Endodermal cell (in vitro differentiated cells): ENCODE data around the gene MTA2. TPM values are rescaled to one million over a fixed set of nuclear protein-coding genes. Genes with fewer than 3 reads are reported as not detected.
"Not testable (repeated sequence)": the region's sequence is repeated elsewhere in the genome, so short reads cannot be mapped to it uniquely, and the experiment has no call there.

Experiments
- DNase-seq: peaks from one replicate; pipeline ENCODE4 v3.0.0-alpha.2; 2017
- H3K27ac ChIP-seq: 2 replicates; pipeline ENCODE4 v1.5.1; 2013; ENCODE audit warnings: mild to moderate bottlenecking, low read depth, low read length, moderate library complexity
- H3K27me3 ChIP-seq: 2 replicates; pipeline ENCODE4 v1.6.1; 2013; ENCODE audit warnings: mild to moderate bottlenecking, low read length, moderate library complexity; ENCODE audit not compliant: insufficient read depth, control insufficient read depth, poor library complexity, severe bottlenecking
- H3K36me3 ChIP-seq: 2 replicates; pipeline ENCODE4 v1.7.0; 2013; ENCODE audit warnings: mild to moderate bottlenecking, low read length, moderate library complexity; ENCODE audit not compliant: control insufficient read depth, insufficient read depth
- H3K4me1 ChIP-seq: one replicate; pipeline ENCODE4 v1.7.0; 2013; ENCODE audit warnings: low read length; ENCODE audit not compliant: control insufficient read depth, insufficient read depth
- H3K4me3 ChIP-seq: 2 replicates; pipeline ENCODE4 v1.5.1; 2013; ENCODE audit warnings: mild to moderate bottlenecking, low read length, moderate library complexity
- H3K9ac ChIP-seq: 2 replicates; pipeline ENCODE4 v1.6.1; 2013; ENCODE audit warnings: mild to moderate bottlenecking, low read length, moderate library complexity; ENCODE audit not compliant: poor library complexity, severe bottlenecking; ENCODE audit errors: extremely low read depth
- H3K9me3 ChIP-seq: 2 replicates; pipeline ENCODE4 v1.6.1; 2013; ENCODE audit warnings: mild to moderate bottlenecking, low read length, moderate library complexity; ENCODE audit not compliant: control insufficient read depth
- H3K27ac Mint-ChIP-seq: 2 replicates; pipeline ENCODE4 v1.8.0; 2020; ENCODE audit warnings: mixed read lengths
- H3K27me3 Mint-ChIP-seq: 2 replicates; pipeline ENCODE4 v1.8.0; 2021; ENCODE audit warnings: mild to moderate bottlenecking, mixed read lengths; ENCODE audit not compliant: insufficient read depth
- H3K36me3 Mint-ChIP-seq: 2 replicates; pipeline ENCODE4 v1.8.0; 2020; ENCODE audit warnings: low read depth, mixed read lengths
- H3K4me1 Mint-ChIP-seq: 2 replicates; pipeline ENCODE4 v1.8.0; 2020; ENCODE audit warnings: mixed read lengths
- H3K4me3 Mint-ChIP-seq: 2 replicates; pipeline ENCODE4 v1.8.0; 2020; ENCODE audit warnings: mild to moderate bottlenecking, moderate library complexity, mixed read lengths
- H3K9me3 Mint-ChIP-seq: 2 replicates; pipeline ENCODE4 v1.8.0; 2020; ENCODE audit warnings: mild to moderate bottlenecking, mixed read lengths
- CTCF ChIP-seq: fragments of 200-600 bp; sonication (generic); conservative IDR thresholded peaks from 2 replicates; pipeline ENCODE4 v1.5.0; 2021; ENCODE audit warnings: antibody characterized with exemption, mild to moderate bottlenecking
- whole genome bisulfite sequencing, 2 experiments: methylation state at CpG; one replicate each; pipeline versions ENCODE4 v1.1.5 to v1.1.7; 2013; ENCODE audit warnings: missing lambda C conversion rate in 2 of 2, mixed read lengths in 1 of 2; ENCODE audit not compliant: insufficient coverage in 1 of 2, insufficient read length in 1 of 2; 5-methylcytosine and 5-hydroxymethylcytosine counted together
- total RNA-seq, 2 donors: library from RNA; stranded (reverse); fragmentation: NEBNext Ultra II Directional in 1 of 2; extraction: Animal tissue kit (Norgen Biotek cat#: 25700) in 1 of 2; gene quantifications; 2 replicates in 1 of 2; 3 replicates in 1 of 2; pipeline ENCODE4 v1.2.1, GENCODE V29; 2021

The MTA2 gene
- total RNA-seq, 2 donors from 2014 or later, result 131 to 155 TPM

- no peak overlapping the region for H3K9ac ChIP-seq
- no peaks in the 10 kb centered on the region for H3K27me3 ChIP-seq
- peaks cover 33% of the 10 kb centered on the region for H3K36me3 ChIP-seq
- H3K9me3 ChIP-seq, result no peaks in the 10 kb centered on the region
- no peak for DNase-seq
- no peaks in the 10 kb centered on the region for H3K4me1 ChIP-seq
- Mint-ChIP-seq H3K27me3 (no peaks in the 10 kb centered on the region), H3K4me1 (peaks cover 13% of the 10 kb centered on the region), H3K4me3 (peak overlapping the region; percentile 77), H3K9me3 (no peaks in the 10 kb centered on the region), H3K36me3 (peaks cover 43% of the 10 kb centered on the region), H3K27ac (peak overlapping the region; percentile 95)
- peak overlapping the region; percentile 74 for H3K27ac ChIP-seq
- WGBS, 2 experiments, result 90 to 95% methylated on average over 2 to 7 of the region's 7 CpGs
- no peak for TF ChIP-seq CTCF
- H3K4me3 ChIP-seq, result peak overlapping the region; percentile 65
Observed at GRCh38 chr11:62622476-62623089, 20.9 kb upstream of the MTA2 start.

GRCh38 chr11:62621567-62622470, 20.2 kb upstream of the MTA2 start, which contains the start of gene B3GAT3:
TSS of gene B3GAT3 (minus strand) at chr11:62621986. CDS start at chr11:62621947, 39 bp downstream.
- Histone ChIP-seq H3K4me1 (no peaks in the 10 kb centered on the region), H3K27me3 (no peaks in the 10 kb centered on the region), H3K4me3 (peak within 1 kb of the TSS; percentile 91), H3K9ac (peak within 1 kb of the TSS; percentile 68), H3K27ac (peak within 1 kb of the TSS; percentile 74), H3K9me3 (no peaks in the 10 kb centered on the region), H3K36me3 (peaks cover 26% of the 10 kb centered on the region)
- TF ChIP-seq CTCF, result peak; percentile 12
- peaks cover 35% of the 10 kb centered on the region for H3K36me3 Mint-ChIP-seq
- DNase-seq, result peak; percentile 99
- H3K27ac Mint-ChIP-seq, result peak within 1 kb of the TSS; percentile 95
- peaks cover 13% of the 10 kb centered on the region for H3K4me1 Mint-ChIP-seq
- no peaks in the 10 kb centered on the region for H3K27me3 Mint-ChIP-seq
- H3K9me3 Mint-ChIP-seq, result no peaks in the 10 kb centered on the region
- H3K4me3 Mint-ChIP-seq, result peak within 1 kb of the TSS; percentile 77
- WGBS, 2 experiments, result 3 to 7% methylated on average over 31 to 77 of the region's 77 CpGs

- H3K27ac ChIP-seq, result peak overlapping the region; percentile 74
- Mint-ChIP-seq H3K36me3 (peaks cover 30% of the 10 kb centered on the region), H3K27ac (peak overlapping the region; percentile 89), H3K9me3 (no peaks in the 10 kb centered on the region), H3K4me3 (peak overlapping the region; percentile 77), H3K27me3 (no peaks in the 10 kb centered on the region), H3K4me1 (peaks cover 13% of the 10 kb centered on the region)
- H3K9me3 ChIP-seq, result no peaks in the 10 kb centered on the region
- no peak for DNase-seq
- no peaks in the 10 kb centered on the region for H3K4me1 ChIP-seq
- H3K36me3 ChIP-seq, result peaks cover 18% of the 10 kb centered on the region
- H3K4me3 ChIP-seq, result peak overlapping the region; percentile 91
- H3K27me3 ChIP-seq, result no peaks in the 10 kb centered on the region
- TF ChIP-seq CTCF, result no peak
- WGBS, 2 experiments, result 37 to 38% methylated on average over 7 of the region's 8 CpGs
- peak overlapping the region; percentile 68 for H3K9ac ChIP-seq
Observed at GRCh38 chr11:62621027-62621566, 19.4 kb upstream of the MTA2 start.

GRCh38 chr11:62616957-62617356, 15.3 kb upstream of the MTA2 start:
- H3K36me3 Mint-ChIP-seq, result peaks cover 11% of the 10 kb centered on the region
- 89 to 90% methylated on average over 2 to 8 of the region's 14 CpGs for WGBS, 2 experiments
- not testable (repeated sequence) for H3K4me1 ChIP-seq, DNase-seq, H3K9me3 ChIP-seq, H3K9ac ChIP-seq, H3K9me3 Mint-ChIP-seq, H3K27me3 Mint-ChIP-seq, H3K36me3 ChIP-seq, H3K27ac ChIP-seq, H3K4me3 Mint-ChIP-seq, H3K4me3 ChIP-seq, H3K27me3 ChIP-seq, H3K27ac Mint-ChIP-seq
- peaks cover 21% of the 10 kb centered on the region for H3K4me1 Mint-ChIP-seq
